Measurements from ENCODE around the gene NOTCH3.

NOTCH3 gene

GRCh38 chr19:15235781-15236180, 35.0 kb upstream of the NOTCH3 start:
- no peak for DNase-seq

DNA sequence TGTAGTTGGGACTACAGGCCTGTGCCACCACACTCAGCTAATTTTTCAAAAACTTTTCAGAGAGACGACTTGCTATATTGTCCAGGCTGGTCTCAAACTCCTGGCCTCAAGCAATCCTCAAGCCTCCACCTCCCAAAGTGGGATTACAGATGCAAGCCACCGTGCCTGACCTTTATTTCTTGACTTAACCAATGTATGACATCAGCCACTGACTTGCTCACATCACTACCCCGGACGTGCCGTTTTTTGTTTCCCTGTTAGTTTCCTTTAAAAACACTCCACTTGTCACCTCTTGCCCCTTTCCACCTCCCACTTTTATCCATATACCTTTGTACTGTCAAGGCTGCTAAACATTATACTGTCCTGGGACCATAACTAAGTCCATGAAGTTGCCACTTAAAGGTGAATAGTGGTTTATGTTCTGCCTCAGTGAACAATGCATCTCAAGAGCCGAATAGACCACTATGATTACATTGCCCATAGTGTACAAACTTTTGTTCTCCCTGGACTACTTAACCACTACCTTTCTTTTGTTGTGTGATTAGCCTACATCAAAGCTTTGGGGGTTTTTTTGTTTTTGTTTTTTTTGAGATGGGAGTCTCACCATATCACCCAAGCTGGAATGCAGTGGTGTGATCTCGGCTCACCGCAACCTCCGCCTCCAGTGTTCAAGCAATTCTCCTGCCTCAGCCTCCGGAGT, 33.8 kb upstream of the NOTCH3 start:
- no peak for DNase-seq

- DNase-seq, result no peak
These were observed 30.5 kb upstream of the NOTCH3 start for GRCh38 chr19:15231271-15231670.

DNA sequence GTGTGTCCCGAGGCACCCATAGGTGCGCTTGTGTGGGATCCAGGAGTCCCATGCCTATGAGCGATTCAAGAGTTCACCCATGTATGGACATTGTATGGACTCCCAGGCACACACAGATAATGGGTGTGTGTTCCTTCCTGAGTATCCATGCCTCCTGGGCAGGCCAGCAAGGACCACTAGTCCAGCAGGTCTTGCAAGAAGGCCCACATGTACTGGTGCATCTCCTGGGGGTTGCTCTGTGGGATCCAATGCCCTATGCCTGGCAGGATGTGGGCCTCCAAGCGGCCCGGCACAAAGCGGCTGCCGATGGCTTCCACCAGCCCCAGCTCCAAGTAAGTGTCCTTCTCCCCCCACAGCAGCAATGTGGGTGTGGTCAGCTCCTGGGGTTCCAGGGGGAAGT, 26.5 kb upstream of the NOTCH3 start:
- no peak for DNase-seq

GRCh38 chr19:15225760-15226159, 25.0 kb upstream of the NOTCH3 start:
- no peak for DNase-seq

DNA sequence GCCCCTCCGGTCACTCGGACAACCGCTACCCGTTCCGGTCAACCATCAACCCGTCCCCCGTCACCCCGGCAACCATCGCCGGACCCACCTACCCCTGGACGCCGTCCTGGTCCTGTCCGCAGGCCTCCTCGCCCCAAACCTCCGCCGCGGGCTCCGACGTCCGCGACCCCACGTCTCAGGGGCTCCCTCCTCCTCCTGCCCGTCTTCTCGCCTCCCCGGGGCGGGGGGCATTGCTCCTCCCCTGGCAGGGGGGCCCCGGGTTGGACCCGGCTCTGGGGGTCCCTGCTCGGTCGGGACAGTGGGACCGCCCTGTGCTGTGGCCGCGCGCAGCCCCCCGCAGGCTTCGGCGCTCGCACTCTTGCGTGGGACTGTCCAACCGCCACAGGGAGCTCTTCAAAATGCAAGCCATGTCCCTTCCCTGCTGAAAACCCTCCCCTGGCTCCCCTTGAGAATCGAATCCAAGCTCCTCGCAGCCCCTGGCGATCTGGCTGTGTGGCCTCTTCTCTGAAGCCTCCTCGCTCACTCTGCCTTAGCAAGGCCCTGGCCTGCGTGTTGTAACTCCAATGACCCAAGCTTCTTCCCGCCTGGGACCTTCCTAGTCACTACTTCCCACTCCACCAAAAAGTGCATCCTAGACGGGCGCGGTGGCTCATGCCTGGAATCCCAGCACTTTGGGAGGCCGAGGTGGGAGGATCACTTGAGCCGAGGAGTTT, 23.0 kb upstream of the NOTCH3 start:
- DNase-seq, result no peak

DNA sequence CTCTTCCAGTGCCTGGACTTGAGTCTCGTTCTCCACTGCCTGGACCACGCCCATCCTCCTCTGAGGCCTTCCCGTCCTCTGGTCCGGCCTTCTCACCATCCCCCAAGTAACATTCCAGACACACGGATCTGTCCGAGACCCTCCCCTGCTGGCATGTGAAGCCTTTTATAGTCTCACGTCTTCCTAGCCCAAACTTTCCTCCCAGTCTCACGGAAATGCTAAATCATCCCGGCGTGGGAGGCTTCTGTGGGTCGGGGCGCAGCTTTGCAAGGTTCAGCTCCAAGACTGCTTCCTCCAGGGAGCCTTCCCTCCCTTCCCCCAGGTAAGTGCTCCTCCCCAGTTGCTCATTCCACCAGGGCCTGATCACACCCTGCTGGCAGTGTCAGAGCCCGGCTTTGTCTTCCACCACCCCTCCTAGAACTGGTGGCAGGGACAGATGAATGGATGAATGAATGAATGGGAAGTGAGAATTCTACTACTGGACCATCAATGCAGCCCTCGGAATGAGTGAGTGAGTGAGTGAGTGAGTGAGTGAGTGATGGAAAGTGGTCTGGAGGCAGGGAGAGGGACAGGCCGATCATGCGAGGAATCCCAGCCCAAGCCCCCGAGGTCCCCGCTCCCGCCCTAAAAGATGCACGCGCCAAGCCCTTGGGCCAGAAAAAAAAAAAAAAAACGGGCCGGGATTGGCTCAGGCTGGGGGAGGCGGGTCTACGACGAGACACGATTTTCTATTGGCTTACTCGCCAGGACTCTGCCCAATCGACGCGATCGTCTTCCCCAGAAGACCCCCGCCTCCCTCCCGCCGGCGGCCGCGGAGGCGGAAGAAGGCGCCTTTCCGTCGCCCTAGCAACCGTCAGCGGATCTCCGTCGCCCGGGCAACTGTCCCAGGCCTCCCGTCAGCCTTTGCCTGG, 22.2 kb upstream of the NOTCH3 start:
- peak; percentile 50 for DNase-seq

GRCh38 chr19:15220833-15221232, 20.0 kb upstream of the NOTCH3 start:
- no peak for DNase-seq

DNA sequence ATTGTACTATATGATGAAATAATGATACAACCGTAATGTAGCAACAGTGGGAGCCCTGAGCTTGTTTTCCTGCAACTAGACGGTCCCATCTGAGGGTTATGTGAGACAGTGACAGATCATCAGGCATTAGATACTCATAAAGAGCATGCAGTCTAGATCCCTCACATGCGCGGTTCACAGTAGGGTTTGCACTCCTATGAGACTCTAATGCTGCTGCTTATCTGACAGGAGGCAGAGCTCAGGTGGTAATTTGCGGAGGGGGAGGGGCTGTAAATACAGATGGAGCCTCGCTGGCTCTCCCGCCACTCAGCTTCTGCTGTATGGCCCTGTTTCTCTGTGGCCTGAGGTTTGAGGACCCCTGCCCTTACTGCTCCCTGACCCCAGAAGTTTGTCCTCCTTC, 17.7 kb upstream of the NOTCH3 start:
- no peak for DNase-seq

- DNase-seq, result no peak
These were observed 15.6 kb upstream of the NOTCH3 start for GRCh38 chr19:15216363-15216762.

DNA sequence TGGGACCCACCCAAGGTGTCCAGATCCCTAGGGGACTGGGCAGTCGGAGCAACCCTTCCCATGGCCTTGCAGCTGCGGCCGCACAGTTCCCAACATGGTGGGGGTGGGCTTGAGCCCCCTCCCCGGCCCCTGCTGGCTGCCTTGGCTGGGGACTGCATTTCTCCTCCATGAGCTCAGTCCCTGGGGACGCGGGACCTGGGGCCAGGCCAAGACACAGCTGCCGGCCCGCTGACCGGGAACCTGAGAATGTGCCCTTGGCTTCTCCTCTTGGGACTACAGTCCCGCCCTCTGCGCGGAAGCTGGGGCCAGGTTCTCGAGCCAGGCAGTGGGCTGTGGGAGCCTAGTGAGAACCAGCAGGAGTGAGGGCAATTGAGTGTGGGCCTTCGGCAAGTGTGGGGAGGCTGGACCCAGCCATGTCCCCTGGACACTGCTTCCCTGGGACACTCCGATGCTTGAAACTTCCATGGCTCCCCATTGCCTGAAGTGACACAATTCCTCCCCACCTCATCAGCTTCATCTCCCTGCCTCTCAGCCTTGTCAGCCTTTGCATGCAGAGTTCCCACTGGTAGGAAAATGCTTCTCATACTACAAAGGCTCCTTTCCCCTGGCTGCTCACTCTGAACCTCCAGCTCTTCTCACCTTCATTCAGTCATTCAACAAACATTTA, 13.1 kb upstream of the NOTCH3 start:
- no peak for DNase-seq

- DNase-seq, result no peak
These were observed 11.9 kb upstream of the NOTCH3 start for GRCh38 chr19:15212711-15213110.

GRCh38 chr19:15210323-15210781, 9.6 kb upstream of the NOTCH3 start:
- DNase-seq, result no peak

- DNase-seq, result no peak
These were observed 704 bp upstream of the NOTCH3 start for GRCh38 chr19:15201374-15202023.

DNA sequence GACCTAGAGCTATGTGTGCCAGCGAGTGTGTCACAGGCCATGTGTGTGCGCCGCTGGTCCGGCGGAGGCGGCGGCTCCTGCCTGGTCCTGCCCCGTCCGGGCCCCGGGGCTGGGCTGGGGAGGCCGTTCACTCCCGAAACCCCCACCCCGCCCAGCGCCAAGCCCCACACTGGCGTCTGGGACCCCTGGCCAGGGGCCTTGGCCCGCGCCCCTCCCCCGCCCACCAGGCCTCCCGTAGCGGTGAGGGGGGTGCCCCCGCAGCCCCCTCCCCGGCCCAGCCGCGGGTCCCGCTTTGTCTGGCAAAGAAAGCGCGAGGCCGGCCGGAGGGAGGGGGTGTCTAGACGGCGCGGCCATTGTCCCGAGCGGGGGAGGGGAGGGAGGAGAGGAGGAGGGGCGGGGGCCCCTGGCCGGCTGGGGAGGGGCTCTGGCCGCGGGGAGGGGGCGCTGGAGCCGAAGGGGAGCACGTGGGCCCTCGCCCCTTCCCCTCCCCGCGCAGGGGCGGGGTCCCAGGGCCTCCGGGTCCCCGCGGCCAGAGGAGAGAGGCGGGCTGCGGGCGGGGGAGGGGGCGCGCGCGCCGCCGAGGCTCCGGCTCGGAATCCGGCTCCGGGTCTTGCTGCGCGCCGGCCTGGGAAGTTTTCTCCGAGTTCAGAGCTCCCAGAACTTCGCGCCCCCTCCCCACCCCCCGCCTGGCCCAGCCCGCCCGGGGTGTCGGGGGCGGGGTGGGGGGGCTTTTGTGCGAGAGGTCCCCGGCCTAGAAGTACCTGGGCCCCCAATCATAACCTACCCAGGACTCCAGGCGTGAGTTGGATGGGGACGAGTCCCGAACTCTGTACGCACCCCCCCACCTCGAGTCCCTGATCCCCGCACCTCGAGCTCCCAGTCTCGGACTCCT, 888 bp downstream of the NOTCH3 start:
- no peak for DNase-seq

DNA sequence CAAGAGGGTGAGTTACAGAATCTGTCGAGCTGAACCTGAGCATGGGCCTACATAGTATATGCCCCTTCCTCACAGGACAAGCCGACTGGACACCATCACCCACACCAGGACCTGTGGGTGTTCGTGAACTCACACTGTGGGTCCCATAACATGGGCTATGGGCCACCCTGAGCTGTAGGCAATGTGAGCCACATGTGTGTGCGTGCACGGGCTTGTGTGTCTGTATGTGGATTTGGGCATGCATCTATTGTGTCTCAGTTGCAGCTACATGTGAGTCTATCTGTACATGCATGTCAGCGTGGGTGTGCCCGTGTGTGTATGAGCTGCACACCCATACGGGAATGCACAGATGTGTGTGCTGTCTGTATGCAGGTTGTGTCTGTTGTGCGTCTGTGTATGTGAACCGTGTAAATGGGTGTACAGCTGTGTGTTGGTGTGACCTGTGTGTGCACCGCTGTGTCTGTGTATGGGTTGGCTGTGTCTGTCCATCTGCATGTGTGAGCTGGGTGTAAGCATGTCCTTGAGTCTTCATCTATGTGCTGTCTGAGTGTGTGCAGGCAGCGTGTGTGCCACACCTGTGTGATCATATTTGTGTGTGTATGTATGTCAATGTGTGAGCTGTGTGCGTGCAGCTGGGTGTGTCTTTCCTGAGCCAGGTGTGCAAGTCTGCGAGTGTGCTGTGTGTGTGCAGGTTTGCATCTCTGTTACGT, 1.7 kb downstream of the NOTCH3 start:
- DNase-seq, result no peak

GRCh38 chr19:15197942-15198341, 2.9 kb downstream of the NOTCH3 start:
- no peak for DNase-seq

GRCh38 chr19:15197275-15197941, 3.4 kb downstream of the NOTCH3 start:
- no peak for DNase-seq

GRCh38 chr19:15196360-15197005, 4.3 kb downstream of the NOTCH3 start:
- DNase-seq, result no peak

Data from effector CD4-positive, alpha-beta T cell (primary cell).